AG09309 (cell line): ENCODE results near the gene EHMT2.

Experiments used
- DNase-seq: peaks from one replicate; pipeline ENCODE4 v3.0.0-alpha.2; 2010; ENCODE audit warnings: low read depth
- H3K4me3 ChIP-seq: 2 replicates; pipeline ENCODE4 v1.5.1; 2011; ENCODE audit warnings: mild to moderate bottlenecking, low read depth, low read length, moderate library complexity; ENCODE audit not compliant: control insufficient read depth
- TF ChIP-seq, protein P1 (sequence below): IDR thresholded peaks from 2 replicates; pipeline ENCODE4 v1.5.1; 2011; ENCODE audit warnings: mild to moderate bottlenecking, low read depth, low read length, inconsistent platforms; ENCODE audit not compliant: insufficient read depth, control insufficient read depth; ENCODE audit errors: missing control alignments

The EHMT2 gene

DNA sequence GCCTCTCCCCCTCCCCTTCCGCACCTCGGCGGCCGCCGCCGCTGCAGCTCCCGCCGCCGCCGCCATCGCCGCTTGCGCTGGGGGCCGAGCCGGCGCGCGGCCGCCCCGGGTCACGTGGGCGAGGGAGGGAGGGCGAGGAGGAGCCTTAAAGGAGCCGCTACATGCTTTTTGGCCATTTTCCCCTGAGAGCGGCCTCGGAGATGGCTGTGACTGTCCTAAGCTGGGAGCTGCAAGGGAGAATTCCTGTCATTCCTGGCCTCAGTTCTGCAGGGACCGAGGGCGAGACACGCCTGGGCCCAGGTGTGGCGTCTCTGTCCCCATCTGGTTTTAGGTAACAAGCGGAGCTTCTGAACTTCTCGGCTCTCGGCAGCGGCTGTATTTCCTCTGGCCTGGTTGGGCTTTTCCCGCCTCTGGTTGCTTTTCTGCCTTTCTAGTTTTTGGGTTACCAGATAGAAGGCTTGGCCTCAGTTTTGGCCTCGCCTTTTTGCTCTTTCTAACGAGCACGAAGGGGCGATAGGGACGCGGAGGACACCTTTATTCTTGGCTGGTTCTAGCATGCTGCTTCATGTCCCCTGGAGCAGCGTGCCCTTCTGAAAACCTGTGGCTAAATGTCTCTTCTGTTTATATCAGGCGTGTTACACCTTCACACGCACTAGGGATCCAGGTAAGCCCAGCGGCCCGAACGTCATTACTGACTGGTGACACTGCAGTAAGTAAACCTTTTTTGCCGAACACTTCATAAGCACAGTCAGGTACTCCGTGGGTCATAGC lies at the start of gene EHMT2:
EHMT2 (minus strand) TSS at position 87 of the 771 bp plus-strand sequence; CDS start at position 66, 21 bp downstream.
- peak within 1 kb of the TSS; percentile 71 for H3K4me3 ChIP-seq
- no peak for DNase-seq
- TF ChIP-seq, protein P1, sequence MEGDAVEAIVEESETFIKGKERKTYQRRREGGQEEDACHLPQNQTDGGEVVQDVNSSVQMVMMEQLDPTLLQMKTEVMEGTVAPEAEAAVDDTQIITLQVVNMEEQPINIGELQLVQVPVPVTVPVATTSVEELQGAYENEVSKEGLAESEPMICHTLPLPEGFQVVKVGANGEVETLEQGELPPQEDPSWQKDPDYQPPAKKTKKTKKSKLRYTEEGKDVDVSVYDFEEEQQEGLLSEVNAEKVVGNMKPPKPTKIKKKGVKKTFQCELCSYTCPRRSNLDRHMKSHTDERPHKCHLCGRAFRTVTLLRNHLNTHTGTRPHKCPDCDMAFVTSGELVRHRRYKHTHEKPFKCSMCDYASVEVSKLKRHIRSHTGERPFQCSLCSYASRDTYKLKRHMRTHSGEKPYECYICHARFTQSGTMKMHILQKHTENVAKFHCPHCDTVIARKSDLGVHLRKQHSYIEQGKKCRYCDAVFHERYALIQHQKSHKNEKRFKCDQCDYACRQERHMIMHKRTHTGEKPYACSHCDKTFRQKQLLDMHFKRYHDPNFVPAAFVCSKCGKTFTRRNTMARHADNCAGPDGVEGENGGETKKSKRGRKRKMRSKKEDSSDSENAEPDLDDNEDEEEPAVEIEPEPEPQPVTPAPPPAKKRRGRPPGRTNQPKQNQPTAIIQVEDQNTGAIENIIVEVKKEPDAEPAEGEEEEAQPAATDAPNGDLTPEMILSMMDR, result no peak

DNA sequence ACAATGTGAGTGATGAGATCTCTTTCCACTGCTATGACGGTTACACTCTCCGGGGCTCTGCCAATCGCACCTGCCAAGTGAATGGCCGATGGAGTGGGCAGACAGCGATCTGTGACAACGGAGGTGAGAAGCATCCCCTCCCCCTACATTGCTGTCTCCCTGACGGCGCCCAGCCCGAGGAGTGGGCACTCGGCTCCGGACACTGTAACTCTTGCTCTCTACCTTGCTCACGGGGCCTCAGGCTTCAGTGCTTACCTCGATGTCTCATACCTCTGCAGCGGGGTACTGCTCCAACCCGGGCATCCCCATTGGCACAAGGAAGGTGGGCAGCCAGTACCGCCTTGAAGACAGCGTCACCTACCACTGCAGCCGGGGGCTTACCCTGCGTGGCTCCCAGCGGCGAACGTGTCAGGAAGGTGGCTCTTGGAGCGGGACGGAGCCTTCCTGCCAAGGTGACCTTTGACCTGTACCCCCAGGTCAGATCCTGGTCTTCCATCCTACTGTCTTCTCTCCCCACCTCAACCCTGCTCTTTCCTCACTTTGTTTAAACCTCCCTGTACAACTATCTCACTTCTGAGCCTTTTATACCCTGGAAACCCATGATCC lies 49.7 kb upstream of the EHMT2 start:
- no peak for DNase-seq
- no peak overlapping the region for H3K4me3 ChIP-seq
- TF ChIP-seq, protein P1, result no peak

DNA sequence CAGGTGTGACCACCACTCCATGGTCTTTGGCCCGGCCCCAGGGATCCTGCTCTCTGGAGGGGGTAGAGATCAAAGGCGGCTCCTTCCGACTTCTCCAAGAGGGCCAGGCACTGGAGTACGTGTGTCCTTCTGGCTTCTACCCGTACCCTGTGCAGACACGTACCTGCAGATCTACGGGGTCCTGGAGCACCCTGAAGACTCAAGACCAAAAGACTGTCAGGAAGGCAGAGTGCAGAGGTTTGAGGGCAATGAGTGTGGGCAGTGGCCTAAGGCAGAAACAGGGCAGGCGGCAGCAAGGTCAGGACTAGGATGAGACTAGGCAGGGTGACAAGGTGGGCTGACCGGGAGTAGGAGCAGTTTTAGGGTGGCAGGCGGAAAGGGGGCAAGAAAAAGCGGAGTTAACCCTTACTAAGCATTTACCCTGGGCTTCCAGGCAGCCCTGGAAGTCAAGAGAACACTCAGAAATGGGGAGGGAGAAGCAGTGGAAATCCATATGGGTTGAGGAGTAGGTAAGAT lies 48.9 kb upstream of the EHMT2 start:
- no peak for DNase-seq

DNA sequence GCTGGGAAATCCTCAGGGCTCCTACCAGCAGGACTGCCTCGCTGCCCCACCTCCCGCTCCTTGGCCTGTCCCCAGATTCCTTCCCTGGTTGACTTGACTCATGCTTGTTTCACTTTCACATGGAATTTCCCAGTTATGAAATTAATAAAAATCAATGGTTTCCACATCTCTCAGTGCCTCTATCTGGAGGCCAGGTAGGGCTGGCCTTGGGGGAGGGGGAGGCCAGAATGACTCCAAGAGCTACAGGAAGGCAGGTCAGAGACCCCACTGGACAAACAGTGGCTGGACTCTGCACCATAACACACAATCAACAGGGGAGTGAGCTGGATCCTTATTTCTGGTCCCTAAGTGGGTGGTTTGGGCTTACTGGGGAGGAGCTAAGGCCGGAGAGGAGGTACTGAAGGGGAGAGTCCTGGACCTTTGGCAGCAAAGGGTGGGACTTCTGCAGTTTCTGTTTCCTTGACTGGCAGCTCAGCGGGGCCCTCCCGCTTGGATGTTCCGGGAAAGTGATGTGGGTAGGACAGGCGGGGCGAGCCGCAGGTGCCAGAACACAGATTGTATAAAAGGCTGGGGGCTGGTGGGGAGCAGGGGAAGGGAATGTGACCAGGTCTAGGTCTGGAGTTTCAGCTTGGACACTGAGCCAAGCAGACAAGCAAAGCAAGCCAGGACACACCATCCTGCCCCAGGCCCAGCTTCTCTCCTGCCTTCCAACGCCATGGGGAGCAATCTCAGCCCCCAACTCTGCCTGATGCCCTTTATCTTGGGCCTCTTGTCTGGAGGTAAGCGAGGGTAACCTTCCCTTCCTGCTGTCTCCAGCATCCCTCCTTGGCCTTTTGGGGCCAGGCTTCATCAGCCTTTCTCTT lies 48.2 kb upstream of the EHMT2 start, which contains the start of gene CFB:
CFB (plus strand) TSS at position 589 of the 863 bp plus-strand sequence; CDS start at position 716, 127 bp downstream.
- TF ChIP-seq, protein P1, result no peak
- peak; percentile 46 for DNase-seq
- peak within 1 kb of the TSS; percentile 36 for H3K4me3 ChIP-seq

More for the DNA sequence above, 48.9 kb upstream of the EHMT2 start:
- H3K4me3 ChIP-seq, result no peak overlapping the region
- TF ChIP-seq, protein P1, result no peak

DNA sequence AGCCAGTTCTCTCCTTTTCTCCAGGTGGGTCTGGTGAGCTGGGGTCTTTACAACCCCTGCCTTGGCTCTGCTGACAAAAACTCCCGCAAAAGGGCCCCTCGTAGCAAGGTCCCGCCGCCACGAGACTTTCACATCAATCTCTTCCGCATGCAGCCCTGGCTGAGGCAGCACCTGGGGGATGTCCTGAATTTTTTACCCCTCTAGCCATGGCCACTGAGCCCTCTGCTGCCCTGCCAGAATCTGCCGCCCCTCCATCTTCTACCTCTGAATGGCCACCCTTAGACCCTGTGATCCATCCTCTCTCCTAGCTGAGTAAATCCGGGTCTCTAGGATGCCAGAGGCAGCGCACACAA lies 47.6 kb upstream of the EHMT2 start:
- TF ChIP-seq, protein P1, result no peak

DNA sequence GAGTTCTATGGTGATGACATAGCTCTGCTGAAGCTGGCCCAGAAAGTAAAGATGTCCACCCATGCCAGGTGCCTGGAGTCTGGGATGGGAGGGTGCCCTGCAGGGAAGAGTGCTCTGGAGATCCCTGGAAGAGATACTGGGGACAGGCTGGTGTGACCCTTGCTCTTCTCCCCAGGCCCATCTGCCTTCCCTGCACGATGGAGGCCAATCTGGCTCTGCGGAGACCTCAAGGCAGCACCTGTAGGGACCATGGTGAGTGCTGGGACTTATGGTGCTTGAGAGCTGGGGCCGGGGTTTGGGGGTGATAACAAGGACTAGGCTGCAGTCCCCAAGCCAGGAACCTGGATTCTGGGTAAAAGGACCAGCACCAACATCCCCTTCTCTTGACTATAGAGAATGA lies 46.2 kb upstream of the EHMT2 start:
- no peak overlapping the region for H3K4me3 ChIP-seq
- TF ChIP-seq, protein P1, result no peak
- DNase-seq, result no peak

More for the DNA sequence above, 47.6 kb upstream of the EHMT2 start:
- H3K4me3 ChIP-seq, result no peak overlapping the region
- no peak for DNase-seq
